Fibroblast of skin of abdomen (primary cell): ENCODE data around the gene LRRC75A.
A peak's percentile ranks its signal among the peaks of the same experiment; 100 is the strongest.
"Not testable (repeated sequence)": the region's sequence is repeated elsewhere in the genome, so short reads cannot be mapped to it uniquely, and the experiment has no call there.

ENCODE experiments used
- DNase-seq: peaks from one replicate; pipeline ENCODE4 v3.0.0-alpha.2; 2013

LRRC75A gene

DNA sequence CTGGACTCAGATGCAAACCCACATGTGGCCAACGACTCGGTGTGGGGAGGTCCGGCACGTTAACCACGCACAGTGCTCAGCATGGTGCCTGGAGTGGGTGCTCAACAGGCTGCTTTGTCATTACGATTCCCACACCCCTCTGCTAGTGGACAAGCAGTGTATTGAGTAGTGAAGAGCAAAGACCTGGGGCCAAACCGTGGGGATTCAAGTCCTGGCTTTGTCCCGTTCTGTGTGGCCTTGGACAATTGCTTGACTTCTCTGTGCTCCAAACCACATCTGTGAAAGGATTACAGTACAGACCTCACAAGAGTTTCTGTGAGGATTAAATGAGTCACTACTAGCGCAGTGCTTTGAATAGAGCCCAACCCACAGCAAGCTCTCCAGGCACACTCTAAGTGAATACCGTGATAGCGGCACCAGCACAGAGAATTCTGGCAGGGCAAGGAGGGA is 42.8 kb downstream of the LRRC75A start:
- DNase-seq = peak; percentile 53

DNA sequence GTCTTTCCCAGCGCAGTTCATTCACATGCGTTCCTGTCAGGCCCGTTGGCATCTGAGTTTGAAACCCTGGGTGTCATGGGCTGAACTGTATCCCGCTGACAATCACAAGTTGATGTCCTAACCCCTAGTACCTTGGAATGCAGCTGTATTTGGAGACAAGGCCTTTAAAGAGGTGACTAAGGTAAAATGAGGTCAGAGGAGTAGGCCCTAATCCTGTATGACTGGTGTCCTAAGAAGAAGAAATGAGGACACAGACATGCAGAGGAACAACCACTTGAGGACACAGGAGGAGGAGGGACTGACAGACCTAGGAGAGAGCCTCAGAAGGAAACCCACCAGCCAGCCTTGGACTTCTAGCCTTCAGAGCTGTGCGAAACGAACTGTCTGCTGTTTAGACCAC is 43.5 kb downstream of the LRRC75A start:
- no peak for DNase-seq

DNA sequence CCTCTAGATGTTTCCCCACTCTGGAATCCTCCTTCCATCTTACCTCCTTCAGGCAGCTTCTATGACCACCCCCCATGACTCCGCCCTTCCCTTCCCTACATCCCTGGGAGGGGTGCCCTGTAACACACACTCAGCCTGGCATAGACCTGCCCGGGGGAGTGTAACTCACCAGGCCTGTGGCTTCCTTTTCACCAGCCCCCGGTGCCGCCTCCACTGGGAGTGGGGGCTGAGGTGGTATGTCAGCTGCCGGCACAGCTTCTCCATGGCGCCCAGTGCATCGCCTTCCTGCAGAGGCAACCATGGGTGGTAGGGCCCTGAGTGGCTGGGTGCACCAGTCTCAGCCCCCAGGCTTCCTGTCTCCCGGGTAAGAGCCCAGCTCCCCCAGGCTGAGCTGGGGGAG is 44.3 kb downstream of the LRRC75A start:
- DNase-seq = no peak

DNA sequence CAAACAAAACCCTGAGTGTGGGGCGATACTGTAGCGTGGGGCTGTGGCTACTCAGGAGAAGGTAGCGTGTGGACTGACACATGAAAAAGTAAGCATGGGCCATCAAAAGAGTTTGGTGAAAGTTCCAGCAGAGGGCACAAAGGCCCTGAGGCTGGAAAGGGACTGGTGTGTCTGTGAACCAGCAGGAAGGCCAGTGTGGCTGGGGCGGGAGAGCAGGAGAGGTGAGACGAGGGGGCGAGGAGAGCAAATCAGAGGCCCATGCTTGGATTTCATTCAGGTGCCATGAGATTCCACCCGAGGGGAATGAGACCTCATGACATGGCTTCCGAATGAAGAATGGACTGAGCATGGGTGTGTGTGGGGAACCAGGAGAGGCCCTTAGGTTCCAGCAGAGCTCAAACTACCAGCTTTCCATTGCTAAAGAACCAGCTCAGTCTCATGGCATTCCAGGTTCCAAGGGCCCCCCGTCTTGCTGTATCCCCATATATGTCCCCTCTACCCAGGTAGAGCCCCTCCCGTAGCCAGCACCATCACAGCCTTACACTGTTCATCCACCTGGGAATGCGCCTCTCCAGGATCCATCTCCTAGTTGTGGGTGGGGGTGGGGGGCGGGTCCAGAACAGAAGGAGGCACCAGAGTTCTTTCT is 45.5 kb downstream of the LRRC75A start:
- DNase-seq = no peak

DNA sequence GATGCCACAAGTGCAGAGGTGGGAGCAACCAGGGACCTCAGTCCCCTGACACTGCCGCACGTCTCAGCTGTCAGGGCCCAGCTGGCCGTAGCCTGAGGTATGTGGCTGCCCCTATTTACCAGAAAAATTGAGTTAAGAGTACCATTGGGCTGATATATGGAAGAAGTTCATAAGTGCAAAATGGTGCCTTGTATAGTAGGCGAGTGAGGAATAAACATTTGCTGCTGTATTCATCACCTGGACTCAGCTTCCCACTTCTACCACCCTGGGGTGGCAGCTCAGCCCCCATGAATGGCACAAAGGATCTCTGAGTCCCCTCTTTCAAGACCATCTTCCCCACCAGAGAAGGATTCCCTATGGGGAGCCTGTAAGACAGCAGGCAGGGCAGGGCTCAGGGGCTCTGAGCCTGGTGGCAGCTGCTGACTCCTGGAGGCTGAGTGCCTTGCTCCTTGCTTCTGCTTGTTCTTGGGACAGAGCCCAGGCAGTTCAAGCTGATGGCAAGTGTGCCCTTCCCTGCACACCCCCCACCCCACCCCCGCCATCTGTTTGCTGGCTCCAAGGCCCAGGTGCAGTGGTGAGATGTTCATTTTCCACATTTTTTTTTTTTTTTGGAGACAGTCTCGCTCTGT is 47.6 kb downstream of the LRRC75A start:
- DNase-seq = no peak

DNA sequence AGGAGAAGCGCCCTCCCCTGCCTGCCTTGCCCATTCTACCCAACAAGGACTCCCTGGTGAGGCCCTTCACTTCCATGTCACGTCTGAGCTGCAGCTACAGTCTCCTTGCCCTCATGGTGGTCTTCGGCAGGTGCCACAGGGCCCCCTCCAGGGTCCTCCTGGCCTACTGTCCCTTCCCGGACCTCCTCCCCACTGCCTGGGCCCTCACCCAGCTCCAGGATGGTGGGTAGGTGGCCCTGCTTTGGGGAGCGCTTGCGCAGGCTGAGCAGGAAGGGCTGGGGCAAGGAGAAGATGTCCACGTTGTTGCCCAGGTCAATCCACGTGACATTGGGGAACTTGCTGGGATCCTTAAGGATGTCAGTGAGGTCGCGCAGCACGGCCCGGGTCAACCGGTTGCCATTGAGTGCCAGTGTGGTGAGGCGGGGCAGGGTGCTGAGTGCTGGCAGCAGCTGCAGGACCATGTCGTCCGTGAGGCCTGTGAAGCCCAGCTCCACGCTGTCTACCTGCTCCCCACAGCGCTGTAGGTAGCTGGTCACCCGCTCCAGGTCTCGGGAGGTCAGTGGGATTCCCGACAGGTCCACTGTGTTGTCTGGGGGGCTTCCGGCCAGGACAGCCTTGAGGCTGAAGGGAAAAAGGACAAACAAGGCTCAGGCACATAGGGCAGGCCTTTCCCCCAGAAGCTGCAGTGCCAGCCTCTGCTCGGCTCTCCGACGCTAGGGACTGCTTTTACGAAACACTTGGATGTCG is 48.3 kb downstream of the LRRC75A start:
- no peak for DNase-seq

DNA sequence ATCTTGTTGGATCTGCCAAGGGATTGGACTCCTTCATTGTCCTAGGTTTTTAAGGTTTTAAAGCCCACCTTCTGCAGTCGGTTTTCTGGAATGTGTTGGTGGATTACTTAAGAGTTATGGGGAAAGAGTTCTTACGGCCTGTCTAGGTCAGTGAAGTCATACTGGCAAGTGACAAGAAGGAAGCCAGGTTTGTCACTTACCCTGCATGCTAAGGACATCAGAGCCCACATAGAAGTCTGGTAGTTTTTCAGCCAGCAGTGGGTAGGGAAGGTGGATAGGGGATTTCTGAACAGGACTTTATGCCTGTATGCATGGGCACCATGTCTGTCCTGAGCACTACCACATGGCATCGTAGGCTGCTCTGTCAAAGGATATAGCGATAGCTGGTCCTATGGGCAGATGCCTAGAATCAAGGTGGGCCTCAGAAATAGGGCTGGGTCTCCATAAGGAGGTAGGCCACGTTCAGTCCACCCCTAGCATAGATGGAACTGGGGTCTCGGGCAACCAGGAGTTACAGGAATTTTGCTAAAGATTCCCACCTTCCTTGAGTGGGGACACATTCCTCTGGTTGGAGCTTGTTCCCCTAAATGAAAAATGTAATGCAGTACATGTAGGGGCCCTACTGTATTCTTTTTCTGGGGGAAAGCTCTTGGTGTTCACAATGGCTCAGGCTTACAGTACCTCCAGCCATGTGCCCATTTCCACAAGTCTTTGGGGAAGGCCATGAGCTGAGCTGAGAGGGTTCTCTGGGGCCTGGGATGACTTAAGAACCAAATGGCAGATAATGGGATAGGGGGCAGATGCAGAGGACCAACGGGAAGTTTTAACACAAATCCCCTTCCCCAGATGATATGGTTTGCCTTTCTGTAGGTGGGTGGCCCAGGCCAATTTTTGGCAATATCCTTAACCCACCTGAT is 49.1 kb downstream of the LRRC75A start:
- no peak for DNase-seq

DNA sequence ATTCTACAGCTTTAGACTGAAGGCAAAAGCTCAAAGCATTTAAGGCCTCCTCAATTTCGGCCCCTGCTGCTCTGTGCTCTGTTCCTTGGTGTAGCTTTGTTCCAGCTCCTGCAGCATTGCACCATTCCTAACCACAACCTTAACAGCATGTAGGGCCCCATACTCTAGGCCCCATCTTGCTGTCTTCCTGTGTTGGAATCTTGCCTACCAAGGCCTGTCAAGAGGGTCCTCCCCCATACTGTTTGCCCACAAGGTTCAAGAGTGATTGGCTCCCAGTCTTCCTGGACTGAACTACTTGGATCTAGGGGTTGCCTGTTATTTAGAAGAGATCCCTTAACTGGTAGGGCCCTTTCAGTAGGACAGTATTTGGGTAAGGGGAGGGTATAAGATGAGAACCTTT is 49.9 kb downstream of the LRRC75A start:
- DNase-seq = peak; percentile 59

DNA sequence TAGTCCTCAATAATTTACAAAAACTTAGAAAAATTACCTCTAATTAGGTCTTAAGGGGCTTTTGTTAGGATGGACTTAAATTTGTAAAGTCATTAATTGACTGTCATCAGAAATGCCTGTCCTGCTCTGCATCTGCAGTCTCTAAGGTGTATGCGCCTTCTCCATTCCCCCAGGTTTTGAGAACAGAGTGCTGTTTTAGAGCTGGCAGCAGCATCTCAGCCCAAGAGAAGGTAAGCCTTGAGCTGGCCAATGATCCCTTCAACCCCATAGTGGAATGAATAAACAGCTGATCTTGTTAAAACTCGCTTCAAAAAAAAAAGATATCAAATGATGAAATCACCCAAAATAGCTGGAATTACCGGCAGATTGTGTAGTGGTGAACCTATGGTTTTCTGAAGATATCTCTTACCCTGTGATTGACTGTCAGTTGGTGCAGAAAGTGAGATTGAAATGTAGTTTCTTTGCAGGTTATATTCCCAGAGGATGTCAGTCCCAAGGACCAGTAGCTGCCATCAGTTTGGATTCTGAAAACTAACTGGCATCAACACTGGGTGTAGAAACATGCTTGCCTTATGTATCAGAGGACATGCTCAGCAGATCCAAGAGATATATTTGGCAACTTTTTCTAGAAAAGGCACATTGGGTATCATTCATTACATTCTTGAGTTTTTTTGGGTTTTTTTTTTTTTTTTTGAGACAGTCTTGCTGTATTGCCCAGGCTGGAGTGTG is 50.9 kb downstream of the LRRC75A start:
- DNase-seq = no peak

DNA sequence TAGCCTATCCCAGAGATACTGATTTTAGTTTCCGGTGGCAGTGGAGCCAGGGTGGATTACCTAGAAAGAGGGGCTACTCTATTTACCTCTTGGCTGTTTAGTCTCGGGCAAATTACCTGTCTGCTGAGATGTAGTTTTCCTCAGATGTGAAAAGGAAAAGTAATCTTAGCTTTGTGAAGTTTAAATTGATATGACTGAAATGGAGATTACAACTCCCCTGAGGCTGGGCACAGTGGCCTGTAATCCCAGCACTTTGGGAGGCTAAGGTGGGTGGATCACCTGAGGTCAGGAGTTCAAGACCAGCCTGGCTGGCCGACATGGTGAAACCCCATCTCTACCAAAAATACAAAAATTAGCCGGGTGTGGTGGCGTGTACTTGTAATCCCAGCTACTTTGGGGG is 51.6 kb downstream of the LRRC75A start:
- not testable (repeated sequence) for DNase-seq

DNA sequence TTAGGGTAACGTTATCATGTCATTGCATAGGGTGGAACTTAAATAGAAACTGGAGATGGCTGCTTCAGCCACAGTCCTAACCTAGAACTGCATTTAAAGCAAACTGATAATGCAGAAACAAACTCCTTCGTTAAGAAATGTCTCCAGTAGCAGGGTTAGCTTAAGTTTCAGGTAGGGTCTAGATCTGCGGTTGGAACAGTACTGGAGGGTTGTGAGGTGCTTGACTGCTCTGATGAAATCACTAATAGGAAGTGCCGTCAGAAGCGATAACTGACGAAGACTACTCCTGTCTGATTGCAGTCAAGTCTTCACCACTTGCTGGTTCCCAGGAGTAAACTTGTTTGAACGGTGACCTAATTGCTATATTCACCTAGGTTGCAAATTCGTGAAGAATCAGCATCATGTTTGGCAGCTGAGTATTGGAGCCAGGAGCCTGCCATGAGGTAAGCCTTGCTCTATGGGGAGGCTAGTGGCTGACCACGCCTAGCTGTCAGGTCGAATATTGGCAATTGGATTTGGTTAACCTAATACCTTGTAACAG is 52.1 kb downstream of the LRRC75A start:
- no peak for DNase-seq

DNA sequence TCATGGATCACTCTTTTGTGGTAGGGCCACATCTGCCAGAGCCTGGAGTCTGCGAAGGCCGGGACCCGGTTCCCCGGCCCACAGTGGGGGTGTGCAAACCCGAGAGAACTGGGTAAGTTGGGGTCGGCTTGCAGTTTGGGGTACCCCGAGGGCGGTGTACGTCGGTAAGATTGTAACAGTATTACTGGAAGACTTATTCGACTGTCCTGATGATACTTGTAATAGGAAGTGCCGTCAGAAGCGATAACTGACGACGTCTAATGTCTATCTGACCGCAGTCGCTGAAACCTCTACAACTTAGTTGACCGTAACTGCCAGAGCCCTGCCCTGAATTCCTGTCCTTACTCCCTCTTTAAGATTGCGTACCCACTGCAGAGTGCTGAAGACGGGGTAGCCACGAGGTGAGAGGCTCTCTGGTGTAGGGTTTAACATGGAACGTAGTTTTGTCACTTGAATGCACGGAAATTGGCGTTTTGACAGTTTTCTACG is 52.6 kb downstream of the LRRC75A start:
- no peak for DNase-seq

DNA sequence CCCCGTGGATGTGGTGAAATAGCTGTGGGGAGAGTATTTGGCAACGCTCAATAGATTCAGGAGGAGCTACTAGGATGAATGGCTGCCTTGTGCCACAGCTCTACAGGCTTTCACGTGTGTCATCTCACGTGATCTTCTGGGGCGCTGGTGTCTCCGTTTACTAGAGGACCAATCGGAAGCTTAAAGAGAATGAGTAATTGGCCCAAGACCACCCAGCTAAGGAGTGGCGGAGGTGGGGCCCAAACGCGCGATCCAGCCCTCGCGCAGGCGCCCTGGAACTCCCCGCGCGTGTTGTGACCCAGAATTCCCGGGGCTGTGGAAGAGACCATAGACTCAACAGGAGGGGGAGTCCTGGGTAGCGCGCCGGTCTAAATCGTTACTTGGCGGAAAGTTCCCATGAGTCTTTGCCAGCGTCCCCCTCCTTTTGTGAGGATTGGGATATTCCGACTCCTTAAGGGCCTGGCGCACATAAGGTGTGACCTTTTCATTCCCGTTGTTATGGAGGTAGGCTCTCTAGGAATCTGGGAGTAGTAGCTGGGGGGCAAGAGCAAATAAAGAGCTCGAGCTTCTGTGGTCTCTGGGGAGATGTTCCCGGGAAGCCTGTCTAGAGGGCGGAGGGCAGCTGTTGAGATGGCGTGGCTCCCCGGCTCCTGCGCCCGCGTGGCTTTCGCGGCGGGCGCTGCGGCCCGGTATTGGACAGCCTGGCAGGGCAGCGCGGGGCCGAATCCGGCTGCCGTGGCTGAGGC is 53.3 kb downstream of the LRRC75A start:
- peak; percentile 100 for DNase-seq

DNA sequence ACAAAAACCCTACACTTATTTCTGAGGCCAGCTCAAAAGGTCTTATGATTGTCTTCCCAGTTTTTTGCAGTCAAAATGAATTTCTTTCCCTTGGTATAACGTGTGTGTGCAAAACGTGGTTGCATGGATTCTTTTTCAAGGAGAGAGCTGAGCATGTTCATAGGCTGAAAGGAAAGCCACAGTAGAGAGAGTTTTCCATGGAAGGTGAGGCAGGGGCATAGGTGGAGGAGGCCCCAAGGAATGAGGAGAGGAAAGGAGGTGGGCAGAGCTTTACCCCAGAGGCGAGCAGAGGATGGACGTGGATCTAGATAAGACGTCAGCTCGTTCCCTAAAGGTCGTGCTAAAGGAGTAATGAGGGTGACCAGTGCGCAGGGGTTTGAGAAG is 53.8 kb downstream of the LRRC75A start:
- no peak for DNase-seq

DNA sequence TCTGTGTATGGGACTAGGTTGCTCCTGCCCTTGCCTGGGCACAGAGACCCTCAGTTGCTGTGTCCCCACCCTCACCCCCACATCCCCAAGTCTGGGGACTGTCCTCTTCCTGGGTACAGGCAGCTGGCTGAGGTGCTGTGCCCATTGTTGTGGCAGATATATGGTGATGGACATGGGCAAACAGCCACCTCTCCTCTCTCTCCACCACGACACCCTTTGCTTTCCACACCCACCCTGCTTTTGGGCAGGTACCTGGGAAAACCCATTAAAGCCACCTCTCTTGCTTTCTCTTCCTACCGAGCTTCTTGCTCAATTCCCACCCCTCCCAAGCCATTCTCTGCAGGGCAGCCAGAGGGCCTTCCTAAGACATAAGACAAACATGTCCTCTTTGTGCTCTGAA is 54.9 kb downstream of the LRRC75A start:
- DNase-seq = no peak

DNA sequence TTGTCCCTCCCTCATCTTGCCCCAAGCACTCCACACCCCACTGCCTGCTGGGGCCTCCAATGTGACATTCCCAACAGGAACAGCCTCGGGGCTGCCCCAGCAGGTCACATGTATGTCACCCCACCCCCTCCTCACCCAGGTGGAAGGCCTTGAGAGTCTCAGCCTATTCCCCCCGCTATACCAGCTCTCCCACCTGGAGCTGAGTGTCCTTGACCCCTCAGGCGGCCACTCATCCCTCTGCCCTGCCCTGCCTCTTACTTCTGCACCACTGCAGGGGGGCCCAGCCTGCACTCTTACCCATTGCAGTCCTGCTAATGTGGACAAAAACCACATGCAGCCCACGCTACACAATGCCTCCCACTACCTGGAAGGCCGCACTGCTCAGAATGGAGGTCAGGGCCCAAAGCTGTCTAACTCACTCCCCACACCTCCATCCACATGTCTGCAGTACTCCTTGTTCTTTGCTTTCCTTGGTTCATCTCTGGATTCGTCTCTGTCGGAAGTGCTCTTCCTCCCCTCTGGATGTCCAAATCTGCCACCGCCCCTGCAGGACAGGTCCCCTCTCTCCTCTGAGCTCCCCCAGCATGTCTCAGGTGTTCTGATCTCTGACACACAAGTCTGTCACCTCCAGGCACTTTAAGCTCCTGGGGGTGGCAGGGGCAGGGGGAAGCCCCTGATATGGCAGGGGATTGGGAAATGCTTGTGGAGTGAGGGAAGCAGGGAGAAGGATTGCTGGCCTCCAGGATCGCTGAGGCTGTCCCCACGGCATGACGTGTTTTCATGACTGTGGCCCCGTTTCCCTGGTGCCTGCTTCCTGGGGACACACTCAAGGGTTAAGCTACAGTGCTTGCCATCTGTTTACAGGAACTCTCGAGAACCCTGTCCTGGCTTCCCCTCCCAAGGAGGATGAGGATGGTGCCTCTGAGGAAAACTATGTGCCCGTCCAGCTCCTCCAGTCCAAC is 55.8 kb downstream of the LRRC75A start:
- DNase-seq = no peak

DNA sequence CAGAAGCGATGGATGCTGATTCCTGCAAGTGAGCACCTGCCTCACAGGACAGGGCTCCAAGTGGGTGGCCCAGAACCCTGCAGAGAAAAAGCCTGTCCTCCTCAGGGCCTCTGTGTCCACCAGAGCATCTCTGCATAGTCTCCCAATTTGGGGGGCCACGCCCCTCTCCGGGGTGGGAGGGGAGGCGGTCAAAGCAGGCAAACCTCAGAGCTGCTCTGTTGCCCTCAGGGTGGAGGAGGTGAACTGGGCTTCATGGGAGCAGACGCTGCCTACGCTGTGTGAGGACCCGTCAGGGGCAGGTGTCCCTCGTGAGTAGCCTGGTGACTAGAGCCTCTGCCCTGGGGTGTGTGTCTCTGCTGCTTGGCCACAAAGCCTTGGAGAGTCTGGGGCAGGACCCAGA is 57.3 kb downstream of the LRRC75A start:
- DNase-seq = no peak

DNA sequence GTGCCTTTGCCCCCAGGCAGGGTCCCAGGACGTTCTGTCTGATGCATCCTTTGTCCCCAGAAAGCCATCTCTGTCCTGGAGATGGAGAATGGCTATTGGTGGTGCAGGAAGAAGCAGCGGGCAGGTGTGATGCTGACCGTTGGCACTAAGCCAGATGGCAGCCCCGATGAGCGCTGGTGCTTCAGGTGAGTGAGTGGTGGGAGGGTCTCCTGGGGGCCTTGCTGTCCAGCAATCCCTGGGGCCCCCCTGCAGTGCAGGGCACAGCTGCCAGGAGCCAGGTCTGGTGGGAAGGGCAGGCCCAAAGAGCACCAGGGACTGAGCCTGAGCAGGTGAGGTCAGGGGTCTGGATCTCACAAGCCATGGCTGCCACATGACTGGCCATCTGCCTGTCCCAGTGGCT is 58.5 kb downstream of the LRRC75A start:
- no peak for DNase-seq

DNA sequence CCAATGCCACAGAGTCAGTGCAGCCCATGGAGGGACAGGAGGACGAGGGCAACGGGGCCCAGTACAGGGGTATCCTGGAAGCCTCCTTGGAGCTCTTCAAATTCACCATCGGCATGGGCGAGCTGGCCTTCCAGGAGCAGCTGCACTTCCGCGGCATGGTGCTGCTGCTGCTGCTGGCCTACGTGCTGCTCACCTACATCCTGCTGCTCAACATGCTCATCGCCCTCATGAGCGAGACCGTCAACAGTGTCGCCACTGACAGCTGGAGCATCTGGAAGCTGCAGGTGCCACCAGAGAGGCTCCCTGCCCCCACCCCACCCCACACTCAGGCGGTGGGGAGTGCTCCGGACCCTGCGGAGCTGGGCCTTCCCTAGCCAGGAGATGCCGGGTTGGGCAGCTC is 60.0 kb downstream of the LRRC75A start:
- no peak for DNase-seq

DNA sequence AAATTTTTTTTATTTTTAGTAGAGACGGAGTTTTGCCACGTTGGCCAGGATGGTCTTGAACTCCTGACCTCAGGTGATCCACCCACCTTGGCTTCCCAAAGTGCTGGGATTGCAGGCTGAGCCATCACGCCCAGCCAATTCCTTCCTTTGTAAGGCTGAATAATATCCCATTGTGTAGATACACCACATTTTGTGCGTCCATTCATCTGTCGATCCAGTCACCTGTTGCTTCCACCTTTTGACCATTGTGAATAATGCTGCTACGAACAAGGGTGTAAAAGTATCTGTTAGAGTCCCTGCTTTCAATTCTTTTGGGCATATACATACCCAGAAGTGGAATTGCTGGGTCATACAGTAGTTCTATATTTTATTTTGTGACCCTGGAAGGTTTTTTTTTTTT is 61.3 kb downstream of the LRRC75A start:
- DNase-seq = no peak
